HG02981 (cell line): ENCODE results near the gene SLC8A2.

ENCODE experiments used
- ATAC-seq: cut with Tn5 transposase; IDR thresholded peaks from one replicate; pipeline ENCODE4 v1.9.1; 2021; ENCODE audit warnings: mild to moderate bottlenecking, moderate library complexity; ENCODE audit not compliant: unreplicated experiment

The SLC8A2 gene

GRCh38 chr19:47461876-47462275 is 9.8 kb downstream of the SLC8A2 start:
- no peak for ATAC-seq

DNA sequence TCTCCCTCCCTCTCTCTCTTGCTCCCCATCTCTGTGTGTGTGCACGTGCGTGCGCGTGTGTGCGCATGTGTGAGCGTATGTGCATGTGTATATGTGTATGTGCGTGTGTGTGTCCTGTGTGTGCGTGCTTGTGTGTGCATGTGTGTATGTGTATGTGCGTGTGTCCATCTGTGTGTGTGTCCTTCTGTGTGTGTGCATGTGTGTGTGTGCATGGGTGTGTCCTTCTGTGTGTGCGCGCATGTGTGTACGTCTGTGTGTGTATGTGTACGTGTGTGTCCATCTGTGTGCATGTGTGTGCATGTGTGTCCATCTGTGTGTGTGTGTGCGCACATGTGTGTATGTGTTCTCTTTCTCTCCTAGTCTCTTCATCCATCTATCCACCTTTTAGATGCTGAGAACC is 12.2 kb downstream of the SLC8A2 start:
- no peak for ATAC-seq

- ATAC-seq, result no peak
Measured at GRCh38 chr19:47458672-47459071, 13.0 kb downstream of the SLC8A2 start.

- no peak for ATAC-seq
Measured at GRCh38 chr19:47456721-47457474, 14.8 kb downstream of the SLC8A2 start.

- no peak for ATAC-seq
Measured at GRCh38 chr19:47450478-47450877, 21.2 kb downstream of the SLC8A2 start.

GRCh38 chr19:47448360-47448727 is 23.3 kb downstream of the SLC8A2 start:
- no peak for ATAC-seq

- no peak for ATAC-seq
Measured at GRCh38 chr19:47447470-47448359, 24.0 kb downstream of the SLC8A2 start.

- ATAC-seq, result no peak
Measured at GRCh38 chr19:47446534-47447469, 24.9 kb downstream of the SLC8A2 start.

DNA sequence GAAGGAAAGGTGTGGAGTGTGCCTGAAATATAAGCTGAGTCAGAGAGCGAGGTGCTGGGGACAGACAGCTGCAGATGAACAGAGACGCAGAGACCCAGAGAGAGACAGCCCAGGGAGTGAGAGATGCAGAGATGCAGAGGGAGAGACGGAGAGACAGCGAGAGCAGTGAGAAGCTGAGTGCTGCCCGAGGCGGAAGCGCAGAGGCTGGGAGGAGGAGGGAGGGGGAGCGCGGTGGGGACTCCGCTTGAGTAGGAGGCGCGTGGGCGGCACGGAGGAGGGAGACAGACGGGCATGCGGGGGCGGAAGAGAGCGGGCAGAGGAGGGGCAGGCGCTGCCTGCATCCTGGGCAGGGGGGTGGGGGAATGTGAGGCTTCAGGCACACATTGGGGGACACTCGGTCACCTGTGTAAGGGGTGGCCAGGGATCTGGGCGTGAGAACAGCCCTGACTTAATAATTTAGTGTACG is 25.7 kb downstream of the SLC8A2 start:
- no peak for ATAC-seq

DNA sequence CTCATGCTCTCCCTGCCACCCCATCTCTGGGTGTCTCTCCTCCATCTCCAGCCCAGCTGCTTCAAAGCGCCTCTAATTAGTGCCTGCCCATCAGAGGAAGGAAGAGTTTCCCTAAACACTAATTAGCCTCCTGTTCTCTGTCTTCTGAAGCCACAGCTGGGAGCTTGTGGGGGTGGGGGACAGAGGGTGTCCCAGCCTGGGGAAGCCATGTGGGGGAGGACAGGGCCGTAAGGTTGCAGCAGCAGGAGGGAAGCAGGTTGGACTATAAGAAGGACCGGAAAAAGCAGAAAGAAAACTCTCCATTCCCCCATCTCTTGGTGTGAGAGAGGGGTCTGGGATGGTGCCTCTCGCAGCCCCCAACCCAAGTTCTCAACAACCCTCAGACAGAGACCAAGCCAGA is 26.2 kb downstream of the SLC8A2 start:
- no peak for ATAC-seq

DNA sequence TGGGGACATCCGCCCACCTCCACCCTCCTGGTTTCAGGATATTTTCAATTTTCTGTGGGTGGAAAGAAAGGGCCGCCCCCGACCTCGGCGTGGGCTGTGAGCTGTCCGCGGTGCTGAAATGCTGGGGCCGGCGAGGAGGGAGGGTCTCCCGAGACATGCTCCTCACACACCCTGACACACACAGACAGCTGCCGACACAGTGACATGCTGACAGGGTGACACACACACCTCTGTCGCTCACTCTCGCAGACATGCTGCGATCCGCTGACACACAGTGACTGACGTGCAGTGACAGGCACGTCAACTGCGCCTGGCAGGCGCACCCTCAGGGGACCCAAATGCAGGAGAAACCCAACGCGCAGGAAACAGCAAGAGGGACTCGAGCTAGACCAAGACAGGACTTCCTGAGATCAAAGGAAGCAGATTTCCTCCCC is 27.3 kb downstream of the SLC8A2 start:
- no peak for ATAC-seq

DNA sequence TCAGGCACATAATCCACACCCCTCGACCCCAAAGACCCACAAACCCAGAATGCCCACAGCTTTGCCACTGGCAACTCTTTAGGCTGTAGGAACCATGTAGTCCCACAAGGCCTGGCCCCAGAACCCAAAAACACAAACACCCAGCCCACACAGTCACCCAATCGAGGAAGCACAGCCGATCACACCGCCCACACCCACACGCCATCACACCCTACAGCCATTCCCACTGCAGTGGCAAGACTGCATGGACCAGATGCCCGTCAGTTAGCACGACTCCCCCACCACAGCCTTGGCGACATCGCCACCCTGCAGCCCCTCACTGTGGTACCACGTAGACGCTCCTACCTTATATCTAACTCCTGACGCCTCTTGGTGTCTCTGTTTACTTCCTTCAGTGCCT is 28.4 kb downstream of the SLC8A2 start:
- ATAC-seq, result no peak

- ATAC-seq, result no peak
Measured at GRCh38 chr19:47438793-47439220, 32.9 kb downstream of the SLC8A2 start.

DNA sequence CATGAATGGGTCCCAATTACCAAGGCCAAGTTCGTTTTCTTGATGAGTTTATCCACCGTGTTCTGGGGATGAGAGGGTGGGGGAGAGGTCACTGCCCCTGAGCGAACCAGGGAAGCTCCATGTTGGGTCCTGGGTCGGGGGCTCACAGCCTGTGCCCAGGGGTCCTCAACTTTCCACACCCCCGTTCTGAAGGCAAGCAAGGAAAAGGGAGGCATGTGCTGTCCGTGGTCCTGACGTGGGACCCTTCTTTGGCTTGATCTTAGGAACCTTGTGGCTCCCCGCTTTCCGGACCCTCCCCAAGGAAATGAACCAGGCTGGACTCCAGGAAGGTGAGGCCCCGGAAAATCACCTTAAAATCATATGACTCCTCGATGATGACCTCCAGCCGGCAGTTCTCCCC is 34.2 kb downstream of the SLC8A2 start:
- ATAC-seq, result no peak

- ATAC-seq, result no peak
Measured at GRCh38 chr19:47436712-47437401, 34.8 kb downstream of the SLC8A2 start.

- no peak for ATAC-seq
Measured at GRCh38 chr19:47435883-47436417, 35.7 kb downstream of the SLC8A2 start.

- no peak for ATAC-seq
Measured at GRCh38 chr19:47435196-47435595, 36.5 kb downstream of the SLC8A2 start.

DNA sequence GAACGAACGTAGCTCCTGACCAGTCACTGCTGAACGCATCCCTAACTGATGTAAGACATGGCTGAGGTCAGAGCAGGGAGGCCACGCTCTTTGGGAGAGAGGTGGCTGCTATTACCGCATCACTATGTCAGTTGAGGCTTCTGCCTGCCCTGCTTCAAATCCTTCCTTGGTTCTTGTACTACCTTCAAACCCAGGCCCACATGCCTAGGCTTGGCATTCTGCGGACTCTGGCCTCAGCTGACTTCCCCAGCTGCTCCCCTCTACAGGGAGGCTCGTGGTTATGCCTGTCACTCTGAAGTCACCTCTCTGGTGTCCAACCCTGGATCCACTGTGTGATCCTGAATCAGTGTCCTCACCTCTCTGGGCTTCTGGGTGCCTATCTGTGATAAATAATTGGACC is 37.6 kb downstream of the SLC8A2 start:
- no peak for ATAC-seq

- ATAC-seq, result no peak
Measured at GRCh38 chr19:47433121-47433520, 38.6 kb downstream of the SLC8A2 start.

DNA sequence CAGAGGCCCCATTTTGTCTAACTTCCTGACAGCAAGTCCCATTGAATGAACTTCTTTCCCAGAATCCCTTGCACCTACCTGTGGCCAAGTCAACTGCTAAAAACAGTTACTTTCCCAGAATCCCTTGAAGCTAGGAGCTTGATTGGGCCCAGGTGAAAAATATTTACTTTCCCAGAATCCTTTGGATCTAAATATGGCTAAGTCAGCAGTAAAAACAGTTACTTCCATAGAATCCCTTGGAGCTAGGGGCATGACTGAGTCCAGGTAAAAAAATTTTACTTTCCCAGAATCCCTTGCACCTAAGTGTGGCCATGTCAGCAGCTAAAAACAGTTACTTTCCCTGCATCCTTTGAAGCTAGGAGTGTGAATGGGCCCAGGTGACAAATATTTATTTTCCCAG is 39.2 kb downstream of the SLC8A2 start:
- ATAC-seq, result no peak
